GM21447 (cell line): ENCODE measurements around the gene FRMPD3.

ENCODE experiments used
- ATAC-seq: cut with Tn5 transposase; IDR thresholded peaks from one replicate; pipeline ENCODE4 v1.9.1; 2021; ENCODE audit not compliant: unreplicated experiment

FRMPD3 gene

GRCh38 chrX:107477406-107477805 lies 28.0 kb downstream of the FRMPD3 start:
- ATAC-seq = no peak

- no peak for ATAC-seq
Measured at GRCh38 chrX:107480272-107480671, 30.8 kb downstream of the FRMPD3 start.

GRCh38 chrX:107482046-107482445 lies 32.6 kb downstream of the FRMPD3 start:
- ATAC-seq = no peak

- ATAC-seq = no peak
Measured at GRCh38 chrX:107484002-107484726, 34.7 kb downstream of the FRMPD3 start.

GRCh38 chrX:107485013-107485412 lies 35.6 kb downstream of the FRMPD3 start:
- ATAC-seq = no peak

GRCh38 chrX:107493141-107493540 lies 43.7 kb downstream of the FRMPD3 start:
- no peak for ATAC-seq

GRCh38 chrX:107496786-107497185 lies 47.3 kb downstream of the FRMPD3 start:
- ATAC-seq = no peak
